GM23338 (cell line): Measurements from ENCODE around the gene CACNB4. TPM values are rescaled to one million over a fixed set of nuclear protein-coding genes. Genes with fewer than 3 reads are reported as not detected.

ENCODE experiments used
- ATAC-seq: fragments of 200-7000 bp; cut with Tn5 transposase; 3 replicates; pipeline ENCODE4 v1.9.1; 2020
- DNase-seq: peaks from one replicate; pipeline ENCODE4 v3.0.0-alpha.2; 2015; ENCODE audit warnings: low spot score
- H2AFZ ChIP-seq: fragments of 200-600 bp; sonication (generic); 2 replicates; pipeline ENCODE4 v1.8.0; 2016; ENCODE audit warnings: antibody characterized with exemption, mild to moderate bottlenecking, moderate library complexity
- H3F3A ChIP-seq: fragments of 200-600 bp; sonication (generic); replicated peaks from 2 replicates; pipeline ENCODE4 v1.8.0; 2017; ENCODE audit warnings: antibody characterized with exemption, mixed run types, low read depth
- H3K27ac ChIP-seq: fragments of 200-600 bp; sonication (generic); 2 replicates; pipeline ENCODE4 v1.6.1; 2016; ENCODE audit warnings: low read depth
- H3K27me3 ChIP-seq: fragments of 200-600 bp; sonication (generic); 2 replicates; pipeline ENCODE4 v1.8.0; 2016; ENCODE audit warnings: mild to moderate bottlenecking, mixed run types, moderate library complexity; ENCODE audit not compliant: insufficient read depth
- H3K36me3 ChIP-seq: fragments of 200-600 bp; sonication (generic); 2 replicates; pipeline ENCODE4 v1.8.0; 2016; ENCODE audit warnings: mild to moderate bottlenecking; ENCODE audit not compliant: insufficient read depth
- H3K4me1 ChIP-seq: fragments of 200-600 bp; sonication (generic); 2 replicates; pipeline ENCODE4 v1.8.0; 2016; ENCODE audit warnings: mild to moderate bottlenecking, moderate library complexity; ENCODE audit not compliant: insufficient read depth
- H3K4me2 ChIP-seq: fragments of 200-600 bp; sonication (generic); 2 replicates; pipeline ENCODE4 v1.7.1; 2017; ENCODE audit warnings: mixed run types
- H3K4me3 ChIP-seq: fragments of 200-600 bp; sonication (generic); 2 replicates; pipeline ENCODE4 v1.6.1; 2016; ENCODE audit warnings: mixed run types
- H3K79me2 ChIP-seq: fragments of 200-600 bp; sonication (generic); replicated peaks from 2 replicates; pipeline ENCODE4 v1.8.0; 2017; ENCODE audit warnings: mild to moderate bottlenecking; ENCODE audit not compliant: insufficient read depth
- H3K9me2 ChIP-seq: fragments of 200-600 bp; sonication (generic); 2 replicates; pipeline ENCODE4 v1.8.0; 2017; ENCODE audit not compliant: insufficient read depth
- H4K20me1 ChIP-seq: fragments of 200-600 bp; sonication (generic); replicated peaks from 2 replicates; pipeline ENCODE4 v1.8.0; 2017; ENCODE audit warnings: mild to moderate bottlenecking; ENCODE audit not compliant: insufficient read depth
- H3K27ac Mint-ChIP-seq: 2 replicates; pipeline ENCODE4 v1.8.0; 2020; ENCODE audit warnings: inconsistent platforms, mild to moderate bottlenecking, moderate library complexity, mixed read lengths
- H3K27me3 Mint-ChIP-seq: 3 replicates; pipeline ENCODE4 v1.8.0; 2022; ENCODE audit warnings: low read depth, mild to moderate bottlenecking, moderate library complexity, mixed read lengths, inconsistent platforms; ENCODE audit not compliant: insufficient read depth, poor library complexity
- H3K36me3 Mint-ChIP-seq: 3 replicates; pipeline ENCODE4 v1.8.0; 2021; ENCODE audit warnings: low read depth, mild to moderate bottlenecking, inconsistent platforms, moderate library complexity, mixed read lengths
- H3K4me1 Mint-ChIP-seq: 3 replicates; pipeline ENCODE4 v1.8.0; 2020; ENCODE audit warnings: mild to moderate bottlenecking, inconsistent platforms, mixed read lengths
- H3K4me3 Mint-ChIP-seq: 3 replicates; pipeline ENCODE4 v1.8.0; 2021; ENCODE audit warnings: moderate library complexity, mild to moderate bottlenecking, inconsistent platforms, mixed read lengths
- H3K9me3 Mint-ChIP-seq: 3 replicates; pipeline ENCODE4 v1.8.0; 2020; ENCODE audit warnings: moderate library complexity, mild to moderate bottlenecking, inconsistent platforms, mixed read lengths
- CTCF ChIP-seq, 2 experiments: fragments of 200-600 bp in 1 of 2; sonication (generic) in 1 of 2; conservative IDR thresholded peaks; 2 replicates each; pipeline versions ENCODE4 v1.5.1 to v1.6.1; 2016 to 2017; ENCODE audit warnings: antibody characterized with exemption in 2 of 2, low read depth in 2 of 2, mild to moderate bottlenecking in 2 of 2, moderate library complexity in 1 of 2
- ETS1 ChIP-seq: IDR thresholded peaks from 2 replicates; pipeline ENCODE4 v1.6.1; 2016; ENCODE audit warnings: antibody characterized with exemption
- EZH2 ChIP-seq: fragments of 200-600 bp; sonication (generic); IDR thresholded peaks from one replicate; pipeline ENCODE4 v1.8.0; 2017; ENCODE audit warnings: antibody characterized with exemption, mild to moderate bottlenecking, low read depth; ENCODE audit not compliant: unreplicated experiment
- EZH2phosphoT487 ChIP-seq: fragments of 200-600 bp; sonication (generic); IDR thresholded peaks from one replicate; pipeline ENCODE4 v1.8.1; 2018; ENCODE audit warnings: antibody characterized with exemption; ENCODE audit not compliant: unreplicated experiment
- JUNB ChIP-seq: IDR thresholded peaks from one replicate; pipeline ENCODE4 v1.6.1; 2016; ENCODE audit warnings: antibody characterized with exemption; ENCODE audit not compliant: unreplicated experiment
- NANOG ChIP-seq: IDR thresholded peaks from 2 replicates; pipeline ENCODE4 v1.6.1; 2016; ENCODE audit warnings: antibody characterized with exemption, borderline replicate concordance
- POLR2AphosphoS5 ChIP-seq: IDR thresholded peaks from 2 replicates; pipeline ENCODE4 v1.6.1; 2016; ENCODE audit warnings: antibody characterized with exemption, low read depth
- REST ChIP-seq: IDR thresholded peaks from one replicate; pipeline ENCODE4 v1.6.1; 2018; ENCODE audit warnings: antibody characterized with exemption; ENCODE audit not compliant: unreplicated experiment
- STAT1 ChIP-seq: IDR thresholded peaks from one replicate; pipeline ENCODE4 v1.6.1; 2016; ENCODE audit warnings: antibody characterized with exemption; ENCODE audit not compliant: unreplicated experiment
- ZNF114 ChIP-seq: fragments of 250-450 bp; sonication (Bioruptor Pico); IDR thresholded peaks from 2 replicates; pipeline ENCODE4 v1.5.0; 2020; ENCODE audit warnings: mild to moderate bottlenecking, moderate library complexity
- ZNF331 ChIP-seq: fragments of 250-450 bp; sonication (Bioruptor Pico); IDR thresholded peaks from 2 replicates; pipeline ENCODE4 v1.5.0; 2020; ENCODE audit warnings: low read depth, mild to moderate bottlenecking, moderate library complexity
- ZNF462 ChIP-seq: fragments of 250-450 bp; sonication (Bioruptor Pico); IDR thresholded peaks from 2 replicates; pipeline ENCODE4 v1.5.0; 2020; ENCODE audit warnings: mild to moderate bottlenecking, moderate library complexity
- polyA plus RNA-seq: library from polyadenylated mRNA; unstranded; fragments of >200 nt; fragmentation: Nextera tagmentation; extraction: Ambion mirVana; gene quantifications from 2 replicates; pipeline ENCODE4 v1.2.1, GENCODE V29; 2016
- total RNA-seq: library from RNA; depleted of rRNA; stranded (reverse); fragments of >200 nt; shearing (Covaris generic); gene quantifications from 2 replicates; pipeline ENCODE4 v1.2.3, GENCODE V29; 2014

Gene CACNB4
- total and polyA plus RNA-seq, 2 experiments from 2014 or later: 4.0 to 9.8 TPM

- H3K27me3 Mint-ChIP-seq: peaks cover 9% of the 10 kb centered on the region
- Histone ChIP-seq H3F3A (no peaks in the 10 kb centered on the region), H3K4me1 (peaks cover 16% of the 10 kb centered on the region; the same call in 1 of the 2 replicates), H3K27me3 (no peaks in the 10 kb centered on the region), H3K36me3 (no peaks in the 10 kb centered on the region), H4K20me1 (no peaks in the 10 kb centered on the region), H3K4me3 (no peak overlapping the region), H3K4me2 (no peak overlapping the region), H3K9me2 (no peaks in the 10 kb centered on the region), H2AFZ (no peak overlapping the region), H3K79me2 (no peaks in the 10 kb centered on the region), H3K27ac (no peak overlapping the region)
- peaks cover 36% of the 10 kb centered on the region for H3K4me1 Mint-ChIP-seq
- no peak for DNase-seq
- ATAC-seq: no peak
- no peak overlapping the region for H3K27ac Mint-ChIP-seq
- H3K36me3 Mint-ChIP-seq: no peaks in the 10 kb centered on the region
- TF ChIP-seq STAT1: no peak
- no peak for TF ChIP-seq ZNF462 (CRISPR knock-in tag)
- no peak for TF ChIP-seq NANOG
- TF ChIP-seq ZNF114 (CRISPR knock-in tag): no peak
- TF ChIP-seq ETS1: no peak
- TF ChIP-seq POLR2AphosphoS5: no peak
- no peak for TF ChIP-seq EZH2
- no peak for TF ChIP-seq CTCF (conservative IDR thresholded peaks at IDR 0.05; ENCODE audit: low read depth in 2 of 2)
- no peak for TF ChIP-seq EZH2phosphoT487
- no peak for TF ChIP-seq REST
- TF ChIP-seq JUNB: no peak
- no peak for TF ChIP-seq ZNF331
- no peak overlapping the region for H3K4me3 Mint-ChIP-seq
- H3K9me3 Mint-ChIP-seq: no peaks in the 10 kb centered on the region
Measured at GRCh38 chr2:151971301-151972051, 127.4 kb downstream of the CACNB4 start.
